Measurements from ENCODE around the gene CCDC124. TPM values are rescaled to one million over a fixed set of nuclear protein-coding genes. Genes with fewer than 3 reads are reported as not detected.
A peak's percentile ranks its signal among the peaks of the same experiment; 100 is the strongest.

CCDC124 gene
- total and polyA plus RNA-seq, 2 of the 4 experiments (the other 2 are of a cell fraction): 30.1 to 112 TPM

DNA sequence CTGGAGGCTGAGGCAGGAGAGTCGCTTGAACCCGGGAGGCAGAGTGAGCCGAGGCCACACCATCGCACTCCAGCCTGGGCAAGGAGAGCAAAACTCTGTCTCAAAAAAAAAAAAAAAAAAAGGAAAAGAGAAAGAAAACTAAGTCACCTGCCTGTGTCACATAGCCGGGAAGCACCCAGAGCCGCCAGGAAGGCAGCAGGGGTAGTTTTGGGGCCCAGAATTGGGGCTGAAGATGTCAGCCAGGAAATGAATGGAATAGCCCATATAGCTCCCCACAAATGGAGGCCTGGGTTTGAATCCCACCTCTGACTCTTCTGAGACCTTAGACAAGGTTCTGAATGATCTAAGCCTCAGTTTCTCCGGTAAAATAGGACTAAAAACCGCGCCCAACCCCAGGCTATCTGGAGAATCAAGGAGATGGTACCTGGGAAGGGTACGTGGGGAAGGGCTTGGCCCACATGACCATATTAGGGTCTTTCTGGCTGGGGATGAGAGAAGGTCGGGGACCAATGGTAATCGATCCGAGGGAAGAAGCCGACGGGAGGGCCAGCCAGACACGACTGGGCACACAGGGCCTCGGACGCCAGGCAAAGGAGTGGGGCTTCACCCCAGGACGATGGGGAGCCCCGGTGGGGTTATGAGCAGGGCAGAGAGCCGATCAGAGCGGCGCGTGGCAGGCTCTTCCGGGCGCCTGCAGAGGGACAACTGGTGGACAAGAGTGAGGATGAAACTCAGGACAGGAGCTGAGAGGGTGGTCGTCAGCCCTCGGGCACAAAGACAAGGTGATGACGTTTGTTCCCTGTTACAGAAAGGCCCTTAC, 14.4 kb downstream of the CCDC124 start:
- H2AK9ac ChIP-seq (replicated peaks; ENCODE audit: low read depth, low read length, poor library complexity): peak overlapping the region; percentile 45
- in situ Hi-C loops (cut with MboI; ENCODE audit: low sequenced_read_pairs): loop anchor here (25.0 kb wide), 1 partner anchor 115 kb away; no protein-coding TSS in a partner anchor
- H2BK5ac ChIP-seq (ENCODE audit: low read depth, low read length, poor library complexity, severe bottlenecking): no peak overlapping the region
- H2BK20ac ChIP-seq (ENCODE audit: low read depth, low read length): no peak overlapping the region
- H3K27me3 ChIP-seq (ENCODE audit: control insufficient read depth, insufficient read depth, low read length): peaks cover 36% of the 10 kb centered on the region
- intact Hi-C loops (cut with micrococcal nuclease): loop anchor here (2.0 kb wide), 1 partner anchor 50 kb away; no protein-coding TSS in a partner anchor
- H3K4ac ChIP-seq (ENCODE audit: low read depth, low read length): 0 out of 2 replicates have a peak overlapping the region, but pooled peaks have one; percentile 24
- H4K8ac ChIP-seq (ENCODE audit: low read depth in 2 of 2, low read length in 2 of 2): peak overlapping the region; percentile 44 to 84; a peak in 3 of 4 replicates
- ChIA-PET POLR2A (ENCODE audit: unreplicated experiment) (interaction anchor here (0.6 kb wide), 1 partner anchor 81 kb away, joined by 15 read pairs; no protein-coding TSS in a partner anchor), CTCF (interaction anchor here (0.6 kb wide), 1 partner anchor 135 kb away, joined by 4 read pairs; no protein-coding TSS in a partner anchor)
- 17% methylated on average over 8 of the region's 29 CpGs; no CpG with 5 or more reads in 1 of the 2 experiments for WGBS, 2 experiments (ENCODE audit: extremely low coverage in 2 of 2, insufficient read length in 1 of 2)
- H4K91ac ChIP-seq (ENCODE audit: insufficient read depth, low read depth, low read length): no peak overlapping the region
- H2AFZ ChIP-seq (replicated peaks; ENCODE audit: low read length, poor library complexity): peak overlapping the region; percentile 90
- H3K14ac ChIP-seq (replicated peaks; ENCODE audit: low read depth, low read length): no peak overlapping the region
- peak overlapping the region; percentile 65 for H3K9ac ChIP-seq (ENCODE audit: low read depth, low read length)
- H2AK5ac ChIP-seq (ENCODE audit: low read depth, low read length): peak overlapping the region; percentile 13; the same call in 1 of the 2 replicates
- H3K4me2 ChIP-seq (ENCODE audit: low read depth, low read length): peak overlapping the region; percentile 90
- H3K23ac ChIP-seq (ENCODE audit: low read depth, low read length): peak overlapping the region; percentile 93; the same call in 1 of the 2 replicates
- H4K20me1 ChIP-seq (ENCODE audit: insufficient read depth, low read length): peaks cover 28% of the 10 kb centered on the region
- 0 out of 2 replicates have a peak overlapping the region, but pooled peaks have one; percentile 19 for H3K18ac ChIP-seq (ENCODE audit: low read depth, low read length)
- H3K9me1 ChIP-seq (ENCODE audit: insufficient read depth, low read length): 0 out of 2 replicates have a peak, but pooled peaks cover 3% of the 10 kb centered on the region
- H3K4me1 ChIP-seq (ENCODE audit: control insufficient read depth, insufficient read depth, low read length): peaks cover 5% of the 10 kb centered on the region
- H3K56ac ChIP-seq (ENCODE audit: extremely low read depth, insufficient read depth, low read length): no peak overlapping the region
- dilution Hi-C loops (cut with HindIII; ENCODE audit: low sequenced_read_pairs, unreplicated experiment): no loop called here
- no peak overlapping the region for H2BK15ac ChIP-seq (ENCODE audit: low read depth, low read length)
- ATAC-seq (ENCODE audit: low read depth): peak; percentile 40
- H3K4me3 ChIP-seq (ENCODE audit: insufficient read depth, low read depth, low read length): peak overlapping the region; percentile 55
- peaks cover 4% of the 10 kb centered on the region; the same call in 1 of the 2 replicates for H3K36me3 ChIP-seq (ENCODE audit: control insufficient read depth, insufficient read depth, low read length)
- H2BK120ac ChIP-seq (ENCODE audit: low read depth, low read length): no peak overlapping the region
- no peak for DNase-seq
- H4K5ac ChIP-seq (ENCODE audit: low read depth, low read length): peak overlapping the region; percentile 26
- no peaks in the 10 kb centered on the region for H3K9me3 ChIP-seq (ENCODE audit: control insufficient read depth, insufficient read depth, low read length)
- no peaks in the 10 kb centered on the region for H3K79me1 ChIP-seq (ENCODE audit: low read depth in 1 of 2, low read length in 2 of 2)
- H3K27ac ChIP-seq (ENCODE audit: insufficient read depth, low read length): peak overlapping the region; percentile 25; the same call in 1 of the 2 replicates
- no TSS peak for BruUV-seq (replicated peaks)
- TF ChIP-seq MAZ (IDR thresholded peaks at IDR 0.05; ENCODE audit: borderline replicate concordance, low read depth, low read length) (no peak), POLR2A (IDR thresholded peaks at IDR 0.05; ENCODE audit: low read depth, low read length) (no peak), FOS (IDR thresholded peaks at IDR 0.05; ENCODE audit: low read depth, low read length) (no peak), MXI1 (IDR thresholded peaks at IDR 0.05; ENCODE audit: borderline replicate concordance, low read depth, low read length) (no peak), NFE2L2 (IDR thresholded peaks at IDR 0.05; ENCODE audit: low read depth, low read length) (no peak), CHD1 (IDR thresholded peaks at IDR 0.05; ENCODE audit: low read depth, low read length) (no peak), CEBPB (IDR thresholded peaks at IDR 0.05; ENCODE audit: low read depth, low read length) (no peak), RFX5 (IDR thresholded peaks at IDR 0.05; ENCODE audit: low read depth, low read length) (no peak), RAD21 (IDR thresholded peaks at IDR 0.05; ENCODE audit: low read length) (no peak), SMC3 (IDR thresholded peaks at IDR 0.05; ENCODE audit: low read depth, low read length) (no peak)
- TF ChIP-seq, protein P1, sequence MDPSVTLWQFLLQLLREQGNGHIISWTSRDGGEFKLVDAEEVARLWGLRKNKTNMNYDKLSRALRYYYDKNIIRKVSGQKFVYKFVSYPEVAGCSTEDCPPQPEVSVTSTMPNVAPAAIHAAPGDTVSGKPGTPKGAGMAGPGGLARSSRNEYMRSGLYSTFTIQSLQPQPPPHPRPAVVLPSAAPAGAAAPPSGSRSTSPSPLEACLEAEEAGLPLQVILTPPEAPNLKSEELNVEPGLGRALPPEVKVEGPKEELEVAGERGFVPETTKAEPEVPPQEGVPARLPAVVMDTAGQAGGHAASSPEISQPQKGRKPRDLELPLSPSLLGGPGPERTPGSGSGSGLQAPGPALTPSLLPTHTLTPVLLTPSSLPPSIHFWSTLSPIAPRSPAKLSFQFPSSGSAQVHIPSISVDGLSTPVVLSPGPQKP (IDR thresholded peaks at IDR 0.05; ENCODE audit: borderline replicate concordance, low read depth, low read length): no peak
- TF ChIP-seq, protein P2, sequence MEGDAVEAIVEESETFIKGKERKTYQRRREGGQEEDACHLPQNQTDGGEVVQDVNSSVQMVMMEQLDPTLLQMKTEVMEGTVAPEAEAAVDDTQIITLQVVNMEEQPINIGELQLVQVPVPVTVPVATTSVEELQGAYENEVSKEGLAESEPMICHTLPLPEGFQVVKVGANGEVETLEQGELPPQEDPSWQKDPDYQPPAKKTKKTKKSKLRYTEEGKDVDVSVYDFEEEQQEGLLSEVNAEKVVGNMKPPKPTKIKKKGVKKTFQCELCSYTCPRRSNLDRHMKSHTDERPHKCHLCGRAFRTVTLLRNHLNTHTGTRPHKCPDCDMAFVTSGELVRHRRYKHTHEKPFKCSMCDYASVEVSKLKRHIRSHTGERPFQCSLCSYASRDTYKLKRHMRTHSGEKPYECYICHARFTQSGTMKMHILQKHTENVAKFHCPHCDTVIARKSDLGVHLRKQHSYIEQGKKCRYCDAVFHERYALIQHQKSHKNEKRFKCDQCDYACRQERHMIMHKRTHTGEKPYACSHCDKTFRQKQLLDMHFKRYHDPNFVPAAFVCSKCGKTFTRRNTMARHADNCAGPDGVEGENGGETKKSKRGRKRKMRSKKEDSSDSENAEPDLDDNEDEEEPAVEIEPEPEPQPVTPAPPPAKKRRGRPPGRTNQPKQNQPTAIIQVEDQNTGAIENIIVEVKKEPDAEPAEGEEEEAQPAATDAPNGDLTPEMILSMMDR (conservative IDR thresholded peaks at IDR 0.05; ENCODE audit: low read depth, low read length): no peak
- TF ChIP-seq, protein P3, sequence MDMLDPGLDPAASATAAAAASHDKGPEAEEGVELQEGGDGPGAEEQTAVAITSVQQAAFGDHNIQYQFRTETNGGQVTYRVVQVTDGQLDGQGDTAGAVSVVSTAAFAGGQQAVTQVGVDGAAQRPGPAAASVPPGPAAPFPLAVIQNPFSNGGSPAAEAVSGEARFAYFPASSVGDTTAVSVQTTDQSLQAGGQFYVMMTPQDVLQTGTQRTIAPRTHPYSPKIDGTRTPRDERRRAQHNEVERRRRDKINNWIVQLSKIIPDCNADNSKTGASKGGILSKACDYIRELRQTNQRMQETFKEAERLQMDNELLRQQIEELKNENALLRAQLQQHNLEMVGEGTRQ (IDR thresholded peaks at IDR 0.05; ENCODE audit: low read depth, low read length): no peak

Data from IMR-90 (cell line).